Middle frontal gyrus (tissue), 1 donor: Measurements from ENCODE around the gene ONECUT3.

Experiments
- DNase-seq: peaks from one replicate; pipeline ENCODE4 v3.0.0-alpha.2; 2015; ENCODE audit warnings: low spot score; ENCODE audit errors: extremely low spot score

The ONECUT3 gene

DNA sequence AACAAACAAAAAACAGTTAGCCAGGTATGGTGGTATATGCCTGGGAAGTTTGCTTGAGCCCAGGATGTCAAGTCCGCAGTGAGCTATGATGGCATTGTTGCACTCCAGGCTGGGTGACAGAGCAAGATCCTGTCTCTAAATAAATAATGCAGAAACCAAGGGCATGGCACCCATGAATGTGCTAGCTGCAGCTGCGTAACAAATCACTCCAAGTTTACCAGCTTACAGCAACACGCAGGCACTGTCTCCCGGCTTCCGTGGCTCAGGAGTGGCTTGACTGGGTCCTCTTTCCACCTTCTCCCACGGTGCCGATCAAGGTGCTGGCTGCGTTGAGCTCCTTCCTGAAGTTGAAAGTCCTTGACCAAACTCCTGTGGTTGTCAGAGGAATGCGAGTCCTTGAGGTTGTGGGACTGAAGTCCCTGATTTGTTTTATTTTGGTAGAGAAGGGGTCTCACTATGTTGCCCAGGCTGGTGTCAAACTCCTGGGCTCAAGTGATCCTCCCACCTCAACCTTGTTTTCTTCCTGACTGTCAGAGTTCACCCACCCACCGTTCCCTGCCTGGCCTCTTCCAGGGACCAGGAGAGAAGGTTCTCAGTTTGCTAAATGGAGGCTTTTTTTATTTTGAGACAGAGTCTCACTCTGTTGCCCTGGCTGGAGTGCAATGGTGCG, 13.2 kb upstream of the ONECUT3 start:
- no peak for DNase-seq

GRCh38 chr19:1742989-1743696, 10.2 kb upstream of the ONECUT3 start:
- DNase-seq = no peak

DNA sequence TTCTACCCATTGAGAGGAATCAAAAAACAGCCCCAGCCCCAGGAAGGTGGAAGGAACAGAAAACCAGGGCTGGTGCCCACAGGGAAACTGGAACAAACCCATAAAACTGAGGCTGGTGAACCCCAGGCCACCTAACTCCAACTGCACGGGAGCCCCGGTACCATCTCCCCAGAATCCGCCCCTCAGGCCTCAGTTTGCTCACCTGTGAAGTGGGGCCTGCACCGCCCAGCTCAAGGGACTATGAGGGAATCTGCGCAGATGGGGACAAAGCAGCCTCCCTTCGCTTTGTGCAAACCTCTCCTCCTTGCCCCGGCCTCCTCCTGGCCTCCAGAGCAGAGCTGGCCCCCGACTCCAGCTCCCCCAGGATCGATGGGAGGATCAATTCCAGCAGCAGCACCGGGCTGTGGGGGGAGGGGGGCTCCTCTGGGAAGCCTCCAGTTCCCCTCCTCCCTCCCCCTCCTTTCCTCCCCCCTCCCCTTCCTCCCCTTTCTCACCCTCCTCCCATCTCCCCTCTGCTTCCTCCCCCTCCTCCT, 9.1 kb upstream of the ONECUT3 start:
- DNase-seq = no peak

GRCh38 chr19:1744822-1745563, 8.3 kb upstream of the ONECUT3 start:
- no peak for DNase-seq

DNA sequence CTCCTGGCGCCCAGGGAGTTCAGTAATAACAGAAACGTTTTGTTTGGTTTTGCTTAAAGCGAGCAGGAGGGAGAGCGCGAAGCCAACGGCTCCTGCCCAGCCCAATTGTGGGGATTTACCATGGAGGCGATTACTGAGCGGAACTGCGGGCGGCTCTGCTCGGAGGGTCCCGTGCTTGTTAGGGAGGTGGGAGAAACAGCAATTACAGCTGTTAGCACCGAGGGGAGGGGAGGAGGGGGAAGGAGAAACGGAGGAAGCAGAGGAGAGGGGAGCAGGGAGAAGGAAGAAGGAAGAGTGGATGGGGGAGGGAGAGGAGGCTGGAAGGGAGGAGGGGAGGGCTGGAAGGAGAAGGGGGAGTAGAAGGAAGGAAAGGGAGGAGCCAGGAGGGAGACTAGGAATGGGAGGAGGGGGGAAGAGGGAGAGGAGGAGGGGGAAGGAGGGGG, 7.7 kb upstream of the ONECUT3 start:
- no peak for DNase-seq

DNA sequence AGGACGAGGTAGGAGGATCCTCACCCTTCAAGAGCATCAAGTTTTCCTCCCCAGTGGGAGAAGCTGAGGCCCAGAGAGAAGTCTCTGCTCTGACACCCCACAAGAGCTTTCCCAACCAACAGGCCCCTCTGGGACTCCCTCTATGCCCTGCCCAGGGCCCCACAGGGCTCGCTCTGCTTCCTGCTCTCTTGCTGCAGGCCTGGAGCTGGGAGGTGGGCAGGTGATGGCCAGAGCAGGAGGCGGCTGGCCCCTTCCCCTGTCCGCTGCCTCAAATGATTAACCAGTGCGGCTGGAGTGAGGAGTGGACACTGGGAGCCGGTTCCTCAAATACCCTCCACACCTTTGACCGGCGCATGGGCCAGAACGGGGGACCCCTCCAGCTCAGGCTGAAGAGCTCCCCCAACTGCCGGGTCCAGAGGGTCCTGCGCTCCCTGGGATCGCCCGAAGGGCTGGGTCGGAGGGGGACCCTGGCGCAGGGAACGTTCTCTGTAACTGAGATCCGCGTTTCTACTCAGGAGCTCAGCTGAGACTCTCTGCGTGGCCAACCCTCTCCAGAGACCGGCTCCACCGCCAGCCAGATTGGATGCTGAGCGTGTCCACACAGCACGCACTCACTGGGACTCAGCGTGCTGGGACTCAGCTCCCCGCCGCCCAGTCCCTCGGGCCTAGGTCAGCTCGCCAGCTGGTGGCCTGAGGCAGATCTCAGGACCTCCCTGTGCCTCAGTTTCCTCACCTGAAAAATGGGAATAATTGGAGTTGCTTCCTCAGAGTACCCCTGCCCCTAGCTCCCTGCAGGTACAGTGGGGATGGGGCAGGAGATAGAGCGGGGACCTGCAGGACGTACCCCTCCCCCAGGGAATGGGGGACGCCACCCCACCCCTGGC, 6.7 kb upstream of the ONECUT3 start:
- no peak for DNase-seq

- DNase-seq = no peak
These were observed 5.8 kb upstream of the ONECUT3 start for GRCh38 chr19:1747285-1748114.

- no peak for DNase-seq
These were observed 5.0 kb upstream of the ONECUT3 start for GRCh38 chr19:1748115-1748872.

DNA sequence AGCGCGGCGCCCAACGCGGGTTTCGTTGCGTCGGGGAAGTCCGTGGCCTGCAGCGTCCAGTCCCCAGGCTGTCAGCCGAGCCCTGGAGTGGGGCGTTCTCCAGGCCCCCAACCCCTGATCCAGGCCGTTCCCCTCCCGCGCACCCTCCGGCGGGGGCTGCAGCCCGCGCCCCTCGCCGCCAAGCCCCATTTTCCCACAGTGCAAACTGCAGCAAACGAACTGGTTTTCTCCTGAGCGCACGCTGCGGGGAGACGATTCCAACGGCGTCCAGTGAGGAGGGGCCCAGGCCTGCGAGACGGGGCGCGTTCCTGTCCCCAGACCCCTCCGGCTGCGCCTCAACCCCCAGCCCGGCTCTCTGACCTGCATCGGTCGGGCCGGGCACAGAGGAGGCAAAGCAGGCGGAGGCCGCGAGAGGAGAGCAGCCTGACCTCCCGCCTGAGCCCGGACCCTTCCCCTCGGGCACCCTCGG, 4.4 kb upstream of the ONECUT3 start:
- no peak for DNase-seq

DNA sequence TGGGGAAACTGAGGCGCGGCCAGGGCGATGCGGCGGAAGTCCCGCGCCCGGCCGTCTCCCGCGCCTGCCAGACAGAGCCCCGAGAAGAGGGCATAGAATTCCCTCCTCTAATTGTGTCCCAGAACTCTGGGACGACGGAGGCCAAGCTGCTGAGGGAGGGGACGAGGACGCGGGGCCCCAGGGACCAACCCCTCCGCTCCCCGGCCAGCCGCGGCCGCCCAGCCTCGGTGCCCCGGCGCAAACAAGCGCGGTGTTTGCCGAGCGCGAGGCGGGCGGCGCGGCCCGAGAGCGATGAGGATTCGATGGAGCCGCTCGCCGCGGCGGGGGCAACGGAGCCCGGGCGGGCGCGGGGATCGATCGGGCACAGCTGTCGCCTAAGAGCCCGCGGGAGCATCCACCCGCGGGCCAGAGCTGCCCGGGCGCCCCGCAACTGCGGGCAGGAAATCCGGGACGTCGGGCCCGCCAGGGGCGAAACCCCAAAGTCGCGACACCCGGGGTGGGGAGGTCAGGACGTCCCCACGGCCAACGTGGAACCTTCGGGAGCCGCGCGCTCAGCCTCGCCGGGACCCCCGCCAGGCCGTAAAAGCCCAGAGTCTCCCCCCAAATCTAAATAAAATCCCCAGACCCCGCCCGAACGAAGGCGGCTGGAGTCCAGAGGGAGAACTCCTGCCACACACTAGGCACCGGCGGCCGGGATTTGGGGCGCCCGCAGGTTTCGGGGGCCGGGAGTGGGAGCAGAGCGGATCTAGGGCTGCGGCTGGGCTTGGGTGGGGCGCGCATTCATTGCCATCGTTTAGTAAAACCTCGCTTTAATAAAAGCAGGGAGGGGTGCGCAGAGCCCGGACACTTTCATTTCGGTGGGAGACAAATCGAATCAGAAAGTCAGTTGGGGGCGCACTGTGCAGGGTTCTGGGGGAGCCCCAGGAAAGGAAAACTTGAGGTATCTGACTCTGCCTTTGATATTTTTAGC, 3.6 kb upstream of the ONECUT3 start:
- DNase-seq = no peak

- DNase-seq = no peak
These were observed 2.8 kb upstream of the ONECUT3 start for GRCh38 chr19:1750343-1751021.

DNA sequence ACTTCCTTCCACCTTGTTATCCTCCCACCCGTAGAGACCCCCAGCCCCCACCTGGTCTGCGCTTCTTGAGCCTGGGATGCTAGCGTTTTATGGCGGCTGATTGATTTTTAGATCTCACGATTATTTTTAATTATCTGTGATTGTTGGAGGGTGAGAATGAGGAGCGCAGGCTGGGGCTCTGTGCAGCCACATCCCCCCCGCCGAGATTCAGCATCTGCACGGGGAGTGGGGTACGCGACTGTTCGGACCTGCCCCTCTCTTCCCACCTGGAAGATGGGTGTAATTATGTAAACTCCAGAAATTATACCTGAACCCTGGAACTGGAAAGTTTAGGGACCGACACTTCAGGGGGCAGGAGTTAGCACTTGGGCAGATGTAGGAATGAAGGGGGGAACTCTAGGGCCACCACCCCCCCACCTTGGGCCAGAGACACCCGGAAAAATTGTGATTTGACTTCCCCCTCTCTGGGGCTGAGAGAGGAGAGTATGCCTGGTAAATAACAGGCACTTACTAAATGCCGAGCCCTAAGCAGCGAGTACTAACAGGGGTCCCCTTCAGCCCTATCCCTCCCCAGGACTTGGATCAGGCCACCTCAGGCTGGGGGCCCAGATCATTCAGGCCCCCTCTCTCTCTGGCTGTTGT, 1.8 kb upstream of the ONECUT3 start:
- DNase-seq = no peak

GRCh38 chr19:1752009-1752756, 1.1 kb upstream of the ONECUT3 start:
- no peak for DNase-seq

DNA sequence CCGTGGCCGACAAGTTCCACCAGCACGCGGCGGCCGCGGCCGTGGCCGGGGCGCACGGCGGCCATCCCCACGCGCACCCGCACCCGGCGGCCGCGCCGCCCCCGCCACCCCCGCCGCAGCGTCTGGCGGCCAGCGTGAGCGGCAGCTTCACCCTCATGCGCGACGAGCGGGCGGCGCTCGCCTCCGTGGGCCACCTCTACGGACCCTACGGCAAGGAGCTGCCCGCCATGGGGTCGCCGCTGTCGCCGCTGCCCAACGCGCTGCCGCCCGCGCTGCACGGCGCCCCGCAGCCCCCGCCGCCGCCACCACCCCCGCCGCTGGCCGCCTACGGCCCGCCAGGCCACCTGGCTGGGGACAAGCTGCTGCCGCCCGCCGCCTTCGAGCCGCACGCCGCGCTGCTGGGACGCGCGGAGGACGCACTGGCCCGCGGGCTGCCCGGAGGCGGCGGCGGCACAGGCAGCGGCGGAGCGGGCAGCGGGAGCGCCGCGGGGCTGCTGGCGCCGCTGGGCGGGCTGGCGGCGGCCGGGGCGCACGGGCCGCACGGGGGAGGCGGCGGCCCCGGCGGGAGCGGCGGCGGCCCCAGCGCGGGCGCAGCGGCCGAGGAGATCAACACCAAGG, 821 bp downstream of the ONECUT3 start:
- no peak for DNase-seq

DNA sequence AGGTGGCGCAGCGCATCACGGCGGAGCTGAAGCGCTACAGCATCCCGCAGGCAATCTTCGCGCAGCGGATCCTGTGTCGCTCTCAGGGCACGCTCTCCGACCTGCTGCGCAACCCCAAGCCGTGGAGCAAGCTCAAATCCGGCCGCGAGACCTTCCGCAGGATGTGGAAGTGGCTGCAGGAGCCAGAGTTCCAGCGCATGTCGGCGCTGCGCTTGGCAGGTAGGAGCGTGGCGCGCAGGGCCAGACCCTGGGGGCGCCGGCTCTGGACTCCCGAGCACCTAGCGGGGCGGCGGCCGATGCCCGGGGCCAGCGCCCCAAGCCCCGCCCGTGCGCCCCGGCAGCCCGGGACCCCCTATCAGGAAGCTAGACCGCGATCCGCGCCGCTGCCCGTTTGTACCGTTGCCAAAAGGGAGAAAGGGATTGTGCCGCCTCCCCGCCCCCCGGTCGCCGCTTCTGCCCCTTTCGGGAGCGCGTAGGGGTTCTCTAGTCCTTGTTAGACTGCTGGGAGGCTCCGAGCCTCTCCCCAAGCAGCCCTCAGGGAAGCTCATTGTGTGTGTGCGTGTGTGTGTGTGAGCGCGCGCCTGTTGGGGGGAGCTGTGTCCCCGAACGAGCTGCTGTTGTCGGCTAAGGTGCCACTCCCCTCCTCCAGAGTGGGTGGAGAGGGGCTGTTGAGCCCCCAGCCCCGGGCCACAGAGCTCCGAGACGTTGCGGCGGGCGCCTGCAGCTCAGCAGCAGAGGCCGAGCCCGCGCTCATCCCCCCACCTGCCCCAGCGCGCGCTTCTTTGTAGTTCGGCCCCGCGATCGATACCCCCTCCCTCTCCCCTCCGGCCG, 1.5 kb downstream of the ONECUT3 start:
- no peak for DNase-seq
